ENCODE data around the gene FOXO6. TPM values are rescaled to one million over a fixed set of nuclear protein-coding genes. Genes with fewer than 3 reads are reported as not detected.

The FOXO6 gene
- total RNA-seq, result not detected in 2 replicates

DNA sequence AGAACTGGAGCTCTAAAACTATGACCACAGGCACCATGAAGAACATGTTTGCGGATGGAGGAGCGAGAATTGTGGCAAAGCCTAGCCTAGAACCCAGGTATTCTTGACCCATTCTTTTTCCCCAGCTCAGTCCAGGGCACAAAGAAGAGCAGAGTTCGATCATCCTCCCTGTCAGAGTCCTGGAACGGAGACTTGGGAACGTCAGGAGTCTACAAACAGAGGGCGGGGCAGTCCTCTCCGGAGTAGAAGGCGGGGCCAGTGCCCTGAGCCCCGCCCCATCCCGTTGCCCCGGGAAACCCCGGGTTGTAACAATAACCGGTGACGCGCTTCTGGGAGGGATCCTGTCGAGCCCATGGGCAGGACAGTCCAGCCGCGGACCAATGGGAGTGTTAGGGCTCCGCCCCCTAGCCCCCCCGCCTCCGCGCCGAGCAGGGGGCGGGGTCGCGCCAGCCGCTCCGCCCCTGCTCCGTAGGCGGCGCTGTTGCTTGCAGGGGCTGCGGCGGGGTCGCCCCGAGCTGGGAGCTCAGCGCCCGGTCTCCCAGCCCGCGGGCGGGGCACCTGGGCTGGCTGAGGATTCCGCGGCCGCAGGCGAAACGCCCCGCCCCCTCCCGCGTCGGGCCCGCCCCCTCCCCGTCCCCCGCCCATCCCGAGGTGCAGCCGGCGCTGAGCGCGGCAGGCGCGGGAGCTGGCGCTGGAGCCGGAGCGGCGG lies at the start of gene FOXO6:
Gene FOXO6 (plus strand): TSS at position 649 of the 709 bp plus-strand sequence.
- Mint-ChIP-seq H3K4me1 (ENCODE audit: low read depth) (no peaks in the 10 kb centered on the region), H3K27me3 (ENCODE audit: insufficient read depth) (peaks cover 35% of the 10 kb centered on the region), H3K36me3 (ENCODE audit: low read depth) (no peaks in the 10 kb centered on the region), H3K4me3 (peak within 1 kb of the TSS; percentile 72), H3K9me3 (no peaks in the 10 kb centered on the region), H3K27ac (no peak within 1 kb of the TSS)
- intact Hi-C loops (cut with micrococcal nuclease), result loop anchor here (1.0 kb wide), 1 partner anchor 21 kb away; no protein-coding TSS in a partner anchor
- DNase-seq (ENCODE audit: low spot score), result peak; percentile 87

DNA sequence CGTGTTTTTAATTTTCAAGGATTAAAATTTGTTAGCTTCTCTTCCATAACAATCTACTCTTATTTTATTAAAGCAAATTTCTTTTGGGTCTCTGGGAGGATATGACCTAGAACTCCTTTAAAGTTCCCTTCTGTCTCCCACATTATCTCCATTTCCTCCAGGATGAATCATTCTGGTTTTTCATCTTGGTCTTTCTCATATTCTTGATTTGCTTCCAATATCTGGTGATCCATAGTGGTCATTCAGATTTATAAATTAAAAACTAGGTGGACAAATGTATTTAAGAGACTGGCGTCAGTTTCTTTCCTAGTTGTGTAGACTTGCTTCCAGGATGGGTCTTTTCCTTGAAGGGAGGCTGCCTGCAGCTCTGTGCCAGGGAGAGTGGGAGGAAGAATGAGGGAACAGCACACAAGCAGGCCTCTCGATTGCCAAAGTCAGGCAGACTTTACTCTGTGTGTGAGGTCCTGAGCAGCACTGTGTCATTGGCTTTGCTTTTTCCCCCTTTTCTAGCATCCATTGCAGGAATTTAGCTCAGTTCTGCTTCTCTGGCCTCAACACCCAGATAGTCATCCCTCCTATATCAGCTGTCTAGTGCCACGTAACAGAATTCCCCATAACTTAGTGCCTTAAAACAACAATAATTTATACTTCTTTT lies 48.1 kb upstream of the FOXO6 start:
- H3K36me3 Mint-ChIP-seq (ENCODE audit: low read depth), result no peaks in the 10 kb centered on the region
- H3K4me3 Mint-ChIP-seq, result no peak overlapping the region
- DNase-seq (ENCODE audit: low spot score), result no peak
- intact Hi-C loops (cut with micrococcal nuclease), result loop anchor here (1.0 kb wide), 1 partner anchor 104 kb away; no protein-coding TSS in a partner anchor
- peaks cover 5% of the 10 kb centered on the region for H3K27me3 Mint-ChIP-seq (ENCODE audit: insufficient read depth)
- no peaks in the 10 kb centered on the region for H3K9me3 Mint-ChIP-seq
- H3K27ac Mint-ChIP-seq, result no peak overlapping the region
- peaks cover 5% of the 10 kb centered on the region for H3K4me1 Mint-ChIP-seq (ENCODE audit: low read depth)

DNA sequence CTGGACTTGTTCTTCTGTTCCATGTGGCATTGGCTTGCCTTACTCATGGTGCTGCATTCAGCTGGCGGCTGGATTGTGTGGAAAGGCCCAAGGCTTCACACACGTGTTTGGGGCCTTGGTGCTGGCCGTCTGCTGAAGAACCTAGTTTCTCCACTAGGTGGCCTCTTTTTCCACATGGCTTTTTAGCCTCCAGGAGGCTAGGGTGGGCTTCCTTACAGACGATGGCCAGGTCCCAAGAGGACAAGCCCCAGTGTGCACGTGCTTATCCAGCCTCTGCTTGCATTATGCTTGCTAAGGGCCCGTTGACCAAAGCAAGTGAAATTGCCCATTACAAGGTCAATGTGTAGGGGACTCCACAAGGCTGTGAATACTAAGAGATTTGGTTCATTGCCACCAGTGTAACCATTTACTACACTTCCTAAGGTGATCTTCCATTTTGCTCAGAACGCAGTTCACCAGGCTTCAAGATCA lies 47.5 kb upstream of the FOXO6 start:
- peaks cover 5% of the 10 kb centered on the region for H3K27me3 Mint-ChIP-seq (ENCODE audit: insufficient read depth)
- H3K9me3 Mint-ChIP-seq, result no peaks in the 10 kb centered on the region
- no peaks in the 10 kb centered on the region for H3K36me3 Mint-ChIP-seq (ENCODE audit: low read depth)
- H3K4me1 Mint-ChIP-seq (ENCODE audit: low read depth), result peaks cover 5% of the 10 kb centered on the region
- intact Hi-C loops (cut with micrococcal nuclease), result loop anchor here (1.0 kb wide), 1 partner anchor 104 kb away; no protein-coding TSS in a partner anchor
- no peak for DNase-seq (ENCODE audit: low spot score)
- no peak overlapping the region for H3K27ac Mint-ChIP-seq
- H3K4me3 Mint-ChIP-seq, result no peak overlapping the region

GRCh38 chr1:41314376-41315145 lies 46.7 kb upstream of the FOXO6 start:
- Mint-ChIP-seq H3K27ac (no peak overlapping the region), H3K4me1 (ENCODE audit: low read depth) (peaks cover 5% of the 10 kb centered on the region), H3K27me3 (ENCODE audit: insufficient read depth) (peaks cover 7% of the 10 kb centered on the region), H3K9me3 (no peaks in the 10 kb centered on the region), H3K4me3 (no peak overlapping the region), H3K36me3 (ENCODE audit: low read depth) (no peaks in the 10 kb centered on the region)
- intact Hi-C loops (cut with micrococcal nuclease), result no loop called here
- DNase-seq (ENCODE audit: low spot score), result no peak

DNA sequence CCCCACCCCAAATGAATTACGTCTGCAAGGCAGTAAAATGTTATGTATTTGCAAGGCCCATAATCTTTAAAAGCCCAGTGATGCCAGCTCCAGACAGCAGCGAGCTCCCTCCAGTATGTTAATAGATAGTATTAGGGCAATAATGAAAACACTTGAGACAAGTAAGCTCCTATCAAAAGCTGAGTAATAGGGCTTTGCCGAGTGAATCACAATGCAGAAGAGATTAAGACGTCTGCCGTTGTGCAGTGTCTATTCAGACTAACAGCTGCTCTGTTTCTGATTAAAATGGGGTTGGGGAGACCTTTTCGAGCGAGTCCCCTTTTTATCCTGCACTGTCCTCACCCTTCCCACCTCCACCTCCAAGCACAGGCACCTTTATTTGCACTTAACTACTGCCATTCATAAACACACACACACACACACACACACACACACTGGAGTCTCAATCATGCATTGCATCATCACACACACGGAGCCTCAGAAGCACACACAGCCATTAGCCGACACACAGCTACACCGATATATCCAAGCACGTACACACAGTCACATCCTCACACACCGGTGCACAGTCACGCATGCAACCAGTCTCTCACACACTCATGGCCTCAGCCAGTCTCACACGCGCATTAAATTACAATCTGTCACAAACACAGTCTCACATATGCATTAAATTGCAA lies 46.0 kb upstream of the FOXO6 start:
- no peak overlapping the region for H3K27ac Mint-ChIP-seq
- H3K4me3 Mint-ChIP-seq, result no peak overlapping the region
- H3K4me1 Mint-ChIP-seq (ENCODE audit: low read depth), result peaks cover 5% of the 10 kb centered on the region
- DNase-seq (ENCODE audit: low spot score), result no peak
- H3K9me3 Mint-ChIP-seq, result no peaks in the 10 kb centered on the region
- peaks cover 7% of the 10 kb centered on the region for H3K27me3 Mint-ChIP-seq (ENCODE audit: insufficient read depth)
- intact Hi-C loops (cut with micrococcal nuclease), result no loop called here
- H3K36me3 Mint-ChIP-seq (ENCODE audit: low read depth), result no peaks in the 10 kb centered on the region

DNA sequence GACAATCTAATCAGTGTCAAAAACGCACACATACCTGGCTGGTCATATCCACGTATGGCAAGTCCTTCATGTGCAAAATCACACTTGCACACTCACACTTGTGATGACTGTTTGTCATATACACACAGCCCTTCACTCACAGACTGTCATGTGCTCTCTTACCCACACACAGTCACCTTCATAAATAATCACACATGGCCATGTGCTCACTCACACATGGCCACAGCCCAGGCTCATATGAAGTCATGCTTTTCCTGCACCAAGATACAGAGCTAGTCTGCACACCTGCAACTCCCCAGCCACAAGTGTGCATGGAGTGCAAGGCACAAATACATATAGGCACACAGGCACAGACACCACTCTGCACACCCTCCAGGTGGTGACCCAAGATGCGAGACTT lies 45.4 kb upstream of the FOXO6 start:
- no peak overlapping the region for H3K27ac Mint-ChIP-seq
- no peaks in the 10 kb centered on the region for H3K9me3 Mint-ChIP-seq
- no peaks in the 10 kb centered on the region for H3K36me3 Mint-ChIP-seq (ENCODE audit: low read depth)
- H3K4me1 Mint-ChIP-seq (ENCODE audit: low read depth), result peaks cover 5% of the 10 kb centered on the region
- peaks cover 7% of the 10 kb centered on the region for H3K27me3 Mint-ChIP-seq (ENCODE audit: insufficient read depth)
- intact Hi-C loops (cut with micrococcal nuclease), result no loop called here
- no peak for DNase-seq (ENCODE audit: low spot score)
- no peak overlapping the region for H3K4me3 Mint-ChIP-seq

DNA sequence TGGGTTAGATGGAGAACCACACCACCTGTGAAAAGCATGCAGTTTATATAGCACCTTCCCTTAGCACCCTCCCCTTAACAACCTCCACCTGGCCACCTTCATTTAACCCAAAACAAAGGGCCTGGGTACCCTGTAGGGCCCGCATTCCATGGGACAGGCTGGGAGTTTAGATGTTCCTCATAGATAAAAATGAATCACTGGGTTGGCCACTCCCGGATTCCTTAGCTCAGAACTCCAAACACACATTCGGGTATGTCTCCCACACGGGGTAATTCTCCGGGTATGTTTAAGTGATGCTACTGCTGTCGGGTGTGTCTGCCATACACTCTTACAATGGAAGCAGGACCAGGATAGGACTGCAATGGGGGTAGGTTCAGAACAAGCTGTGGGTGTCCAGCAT lies 43.9 kb upstream of the FOXO6 start:
- H3K27ac Mint-ChIP-seq, result no peak overlapping the region
- no peaks in the 10 kb centered on the region for H3K4me1 Mint-ChIP-seq (ENCODE audit: low read depth)
- H3K27me3 Mint-ChIP-seq (ENCODE audit: insufficient read depth), result peaks cover 10% of the 10 kb centered on the region
- H3K36me3 Mint-ChIP-seq (ENCODE audit: low read depth), result no peaks in the 10 kb centered on the region
- no peak overlapping the region for H3K4me3 Mint-ChIP-seq
- H3K9me3 Mint-ChIP-seq, result no peaks in the 10 kb centered on the region
- intact Hi-C loops (cut with micrococcal nuclease), result no loop called here
- no peak for DNase-seq (ENCODE audit: low spot score)

GRCh38 chr1:41318135-41318534 lies 43.1 kb upstream of the FOXO6 start:
- peaks cover 9% of the 10 kb centered on the region for H3K27me3 Mint-ChIP-seq (ENCODE audit: insufficient read depth)
- H3K4me1 Mint-ChIP-seq (ENCODE audit: low read depth), result no peaks in the 10 kb centered on the region
- H3K4me3 Mint-ChIP-seq, result no peak overlapping the region
- intact Hi-C loops (cut with micrococcal nuclease), result no loop called here
- DNase-seq (ENCODE audit: low spot score), result no peak
- H3K27ac Mint-ChIP-seq, result no peak overlapping the region
- H3K36me3 Mint-ChIP-seq (ENCODE audit: low read depth), result no peaks in the 10 kb centered on the region
- no peaks in the 10 kb centered on the region for H3K9me3 Mint-ChIP-seq

- Mint-ChIP-seq H3K4me1 (ENCODE audit: low read depth) (no peaks in the 10 kb centered on the region), H3K4me3 (no peak overlapping the region), H3K9me3 (no peaks in the 10 kb centered on the region), H3K27ac (no peak overlapping the region), H3K27me3 (ENCODE audit: insufficient read depth) (peaks cover 8% of the 10 kb centered on the region), H3K36me3 (ENCODE audit: low read depth) (no peaks in the 10 kb centered on the region)
- DNase-seq (ENCODE audit: low spot score), result no peak
- intact Hi-C loops (cut with micrococcal nuclease), result no loop called here
Observed at GRCh38 chr1:41319106-41319755, 42.0 kb upstream of the FOXO6 start.

DNA sequence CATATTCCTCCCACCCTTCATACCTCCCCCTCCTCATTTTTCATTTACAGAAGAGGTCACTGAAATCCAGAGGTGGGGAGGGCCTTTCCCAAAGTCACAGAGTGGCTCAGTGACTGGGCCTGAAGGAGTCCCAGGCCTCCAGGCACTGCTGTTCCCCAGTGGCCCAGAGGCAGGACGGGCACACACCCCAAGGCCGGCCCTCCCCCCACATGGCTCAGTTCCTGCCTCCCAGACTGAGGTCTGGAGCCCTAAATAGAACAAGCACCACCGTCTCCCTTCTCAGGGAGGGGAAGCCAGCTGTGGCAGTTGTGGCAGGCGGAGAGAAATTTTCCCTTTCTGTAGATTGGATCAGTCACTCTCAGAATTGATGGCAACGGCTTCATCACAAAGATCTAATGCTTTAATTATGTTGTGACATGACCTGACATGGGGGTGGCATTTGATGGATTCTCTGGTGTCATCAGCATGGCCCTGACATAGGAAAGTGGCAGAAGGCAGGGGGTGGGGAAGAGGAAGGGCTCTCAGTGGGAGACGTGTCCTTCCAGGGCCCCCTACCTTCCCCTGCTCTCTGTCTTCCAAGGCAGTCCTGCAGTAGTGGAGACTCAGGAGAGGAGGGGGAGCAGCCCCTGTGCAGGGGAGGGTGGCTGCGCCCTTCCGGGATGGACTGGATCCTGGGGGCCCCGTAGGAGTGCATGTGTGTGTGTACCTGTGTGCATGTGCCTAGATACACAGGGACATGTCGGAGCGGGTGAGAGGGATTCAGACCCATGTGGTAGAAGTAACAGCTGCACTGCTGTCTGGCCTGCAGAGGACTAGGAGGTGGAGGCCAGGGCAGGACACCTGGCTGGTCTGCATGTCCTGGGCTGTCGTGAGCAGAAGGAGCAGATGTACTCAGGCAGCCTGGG lies 41.2 kb upstream of the FOXO6 start:
- intact Hi-C loops (cut with micrococcal nuclease), result no loop called here
- H3K4me1 Mint-ChIP-seq (ENCODE audit: low read depth), result no peaks in the 10 kb centered on the region
- H3K4me3 Mint-ChIP-seq, result no peak overlapping the region
- DNase-seq (ENCODE audit: low spot score), result no peak
- H3K9me3 Mint-ChIP-seq, result no peaks in the 10 kb centered on the region
- H3K36me3 Mint-ChIP-seq (ENCODE audit: low read depth), result no peaks in the 10 kb centered on the region
- no peak overlapping the region for H3K27ac Mint-ChIP-seq
- peaks cover 12% of the 10 kb centered on the region for H3K27me3 Mint-ChIP-seq (ENCODE audit: insufficient read depth)

DNA sequence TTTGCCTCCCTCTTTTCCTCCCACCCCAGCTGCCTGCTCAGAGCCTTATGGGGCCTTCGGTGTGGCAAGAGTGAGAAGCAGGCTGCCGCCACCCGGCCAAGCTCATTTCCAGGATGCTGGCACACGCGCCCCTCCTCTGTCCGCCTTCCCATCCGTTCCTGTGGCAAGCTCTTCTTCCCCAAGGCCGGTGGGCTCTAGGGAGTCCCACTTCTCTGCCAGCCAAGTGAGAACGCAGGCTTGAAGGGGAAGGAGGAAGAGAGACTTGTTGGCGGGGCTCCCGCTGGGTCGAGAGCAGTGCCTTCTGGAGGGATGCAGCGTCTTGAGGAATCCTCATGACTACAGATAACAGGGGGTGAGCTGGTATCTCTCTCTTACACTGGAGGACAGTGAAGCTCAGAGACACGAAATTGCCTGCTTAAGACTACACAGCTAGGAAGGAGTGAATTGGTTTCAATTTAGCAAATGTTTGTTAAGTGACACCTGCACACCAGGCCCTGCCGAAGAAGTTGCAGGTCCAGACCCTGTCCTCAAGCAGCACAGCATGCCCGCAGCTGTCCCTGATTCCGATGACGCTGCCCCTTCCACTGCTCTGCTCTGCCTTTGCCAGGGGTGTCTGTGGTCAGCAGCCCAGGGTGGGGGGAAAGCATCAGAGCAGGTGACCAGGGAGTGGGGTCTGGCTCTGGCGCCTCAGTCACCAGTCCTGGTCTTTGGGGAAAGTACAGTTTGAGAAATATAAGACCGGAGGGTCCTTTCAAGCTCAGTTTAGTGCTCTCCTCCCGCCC lies 40.1 kb upstream of the FOXO6 start:
- peaks cover 12% of the 10 kb centered on the region for H3K27me3 Mint-ChIP-seq (ENCODE audit: insufficient read depth)
- DNase-seq (ENCODE audit: low spot score), result no peak
- no peak overlapping the region for H3K27ac Mint-ChIP-seq
- H3K4me1 Mint-ChIP-seq (ENCODE audit: low read depth), result no peaks in the 10 kb centered on the region
- intact Hi-C loops (cut with micrococcal nuclease), result no loop called here
- H3K9me3 Mint-ChIP-seq, result no peaks in the 10 kb centered on the region
- no peak overlapping the region for H3K4me3 Mint-ChIP-seq
- H3K36me3 Mint-ChIP-seq (ENCODE audit: low read depth), result no peaks in the 10 kb centered on the region

All from activated T-helper 1 cell treated with anti-CD3 and anti-CD28 coated beads, Interleukin-12 subunit alpha, Interleukin-12 subunit beta, Interleukin-2, Interleukin-4 antibody, amounts not matched to agents 30 ng/mL and 10 ng/mL and 1 ng/mL, durations not matched to agents 14 hours and 24 hours and 36 hours (primary cell).